Lung (tissue), 12 donors: ENCODE data around the gene DZIP1. TPM values are rescaled to one million over a fixed set of nuclear protein-coding genes. Genes with fewer than 3 reads are reported as not detected.

Source experiments
- ATAC-seq: fragments of 200-7000 bp; cut with Tn5 transposase; one replicate; pipeline ENCODE4 v1.9.1; 2020; ENCODE audit warnings: moderate number of reproducible peaks; ENCODE audit not compliant: insufficient read depth, low FRiP score
- DNase-seq, 3 donors: peaks; one replicate each; pipeline ENCODE4 v3.0.0-alpha.2; 2013 to 2017
- H3K27ac ChIP-seq, 2 donors: one replicate each; pipeline ENCODE4 v1.5.1; 2013; ENCODE audit warnings: mild to moderate bottlenecking in 2 of 2, moderate library complexity in 2 of 2, control low read depth in 1 of 2, inconsistent platforms in 1 of 2, low read depth in 1 of 2, low read length in 1 of 2
- H3K27me3 ChIP-seq, 3 donors: one replicate each; pipeline ENCODE4 v1.5.1; 2013; ENCODE audit warnings: low read length in 2 of 3; ENCODE audit not compliant: control insufficient read depth in 3 of 3, insufficient read depth in 3 of 3
- H3K36me3 ChIP-seq, 4 donors: one replicate each; pipeline ENCODE4 v1.5.1; 2013; ENCODE audit warnings: low read length in 4 of 4, mild to moderate bottlenecking in 1 of 4, moderate library complexity in 1 of 4; ENCODE audit not compliant: control insufficient read depth in 4 of 4, insufficient read depth in 4 of 4
- H3K4me1 ChIP-seq, 5 donors: one replicate each; pipeline ENCODE4 v1.5.1; 2013; ENCODE audit warnings: low read length in 5 of 5, mild to moderate bottlenecking in 2 of 5, moderate library complexity in 1 of 5; ENCODE audit not compliant: control insufficient read depth in 5 of 5, insufficient read depth in 5 of 5
- H3K4me3 ChIP-seq: one replicate; pipeline ENCODE4 v1.5.1; 2013; ENCODE audit warnings: mild to moderate bottlenecking, control low read depth, moderate library complexity
- H3K9ac ChIP-seq, 2 donors: one replicate each; pipeline ENCODE4 v1.5.1; 2013; ENCODE audit warnings: low read length in 2 of 2, control low read depth in 1 of 2; ENCODE audit not compliant: insufficient read depth in 1 of 2
- H3K9me3 ChIP-seq, 4 donors: one replicate each; pipeline ENCODE4 v1.5.1; 2013; ENCODE audit warnings: low read length in 3 of 4, mild to moderate bottlenecking in 1 of 4, moderate library complexity in 1 of 4; ENCODE audit not compliant: control insufficient read depth in 4 of 4, insufficient read depth in 3 of 4
- WGBS, 2 donors: extraction: QIAGEN DNeasy Blood & Tissue Kit; methylation state at CpG; one replicate each; pipeline ENCODE4 v1.1.7; 2013; 5-methylcytosine and 5-hydroxymethylcytosine counted together
- polyA plus RNA-seq, 2 donors: library from polyadenylated mRNA; stranded (reverse); fragments of 200-250 nt; gene quantifications; one replicate each; pipeline ENCODE4 v1.2.1, GENCODE V29; 2013
- total RNA-seq, 2 donors: library from RNA; depleted of rRNA in 1 of 2; stranded (reverse); fragments of >200 nt in 1 of 2; gene quantifications; one replicate each; pipeline ENCODE4 v1.2.1, GENCODE V29; 2014 to 2021
- TF ChIP-seq, protein P1 (sequence below): IDR thresholded peaks from 2 replicates; pipeline ENCODE4 v1.5.1; 2012; ENCODE audit warnings: mild to moderate bottlenecking; ENCODE audit errors: control extremely low read depth, extremely low read depth
- donor health status: control.
- donor health status: control.
- donor health status: Bipolar disorder and iron deficiency.
- donor health status: healthy.
- donor health status: DM: yes; HTN: yes; CAD: no.

DZIP1 gene
- total and polyA plus RNA-seq, 4 donors = 3.9 to 26.4 (median 7.7) TPM

DNA sequence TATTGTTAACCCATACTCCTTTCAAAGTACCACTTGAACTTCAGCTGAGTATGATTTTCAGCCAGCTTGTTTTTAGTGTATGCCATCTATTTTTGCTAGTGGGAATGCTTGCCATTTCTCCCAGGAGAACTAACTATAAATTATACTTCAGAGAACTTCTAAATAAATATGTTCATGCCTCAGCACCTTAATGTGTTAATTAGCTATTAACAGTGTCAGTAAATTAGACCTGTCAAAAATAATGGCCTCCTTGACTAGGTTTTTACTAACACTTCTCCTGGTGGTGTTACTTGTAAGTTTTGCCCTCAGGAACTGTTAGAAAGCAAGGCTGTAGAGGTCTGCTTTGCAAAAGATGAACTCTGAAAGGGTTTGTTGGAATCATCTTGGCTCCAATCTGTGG, 87.5 kb downstream of the DZIP1 start:
- H3K27ac ChIP-seq = no peak overlapping the region
- H3K9me3 ChIP-seq = peaks cover 0 to 6% (median 0%) of the 10 kb centered on the region in 4 donors
- peaks cover 0 to 10% (median 4%) of the 10 kb centered on the region in 5 donors for H3K4me1 ChIP-seq
- peaks cover 4 to 22% (median 12%) of the 10 kb centered on the region in 3 donors for H3K27me3 ChIP-seq
- H3K9ac ChIP-seq = no peak overlapping the region
- no peaks in the 10 kb centered on the region for H3K36me3 ChIP-seq
- DNase-seq = no peak
- no peak for ATAC-seq
- TF ChIP-seq, protein P1, sequence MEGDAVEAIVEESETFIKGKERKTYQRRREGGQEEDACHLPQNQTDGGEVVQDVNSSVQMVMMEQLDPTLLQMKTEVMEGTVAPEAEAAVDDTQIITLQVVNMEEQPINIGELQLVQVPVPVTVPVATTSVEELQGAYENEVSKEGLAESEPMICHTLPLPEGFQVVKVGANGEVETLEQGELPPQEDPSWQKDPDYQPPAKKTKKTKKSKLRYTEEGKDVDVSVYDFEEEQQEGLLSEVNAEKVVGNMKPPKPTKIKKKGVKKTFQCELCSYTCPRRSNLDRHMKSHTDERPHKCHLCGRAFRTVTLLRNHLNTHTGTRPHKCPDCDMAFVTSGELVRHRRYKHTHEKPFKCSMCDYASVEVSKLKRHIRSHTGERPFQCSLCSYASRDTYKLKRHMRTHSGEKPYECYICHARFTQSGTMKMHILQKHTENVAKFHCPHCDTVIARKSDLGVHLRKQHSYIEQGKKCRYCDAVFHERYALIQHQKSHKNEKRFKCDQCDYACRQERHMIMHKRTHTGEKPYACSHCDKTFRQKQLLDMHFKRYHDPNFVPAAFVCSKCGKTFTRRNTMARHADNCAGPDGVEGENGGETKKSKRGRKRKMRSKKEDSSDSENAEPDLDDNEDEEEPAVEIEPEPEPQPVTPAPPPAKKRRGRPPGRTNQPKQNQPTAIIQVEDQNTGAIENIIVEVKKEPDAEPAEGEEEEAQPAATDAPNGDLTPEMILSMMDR = no peak
- no peak overlapping the region for H3K4me3 ChIP-seq

DNA sequence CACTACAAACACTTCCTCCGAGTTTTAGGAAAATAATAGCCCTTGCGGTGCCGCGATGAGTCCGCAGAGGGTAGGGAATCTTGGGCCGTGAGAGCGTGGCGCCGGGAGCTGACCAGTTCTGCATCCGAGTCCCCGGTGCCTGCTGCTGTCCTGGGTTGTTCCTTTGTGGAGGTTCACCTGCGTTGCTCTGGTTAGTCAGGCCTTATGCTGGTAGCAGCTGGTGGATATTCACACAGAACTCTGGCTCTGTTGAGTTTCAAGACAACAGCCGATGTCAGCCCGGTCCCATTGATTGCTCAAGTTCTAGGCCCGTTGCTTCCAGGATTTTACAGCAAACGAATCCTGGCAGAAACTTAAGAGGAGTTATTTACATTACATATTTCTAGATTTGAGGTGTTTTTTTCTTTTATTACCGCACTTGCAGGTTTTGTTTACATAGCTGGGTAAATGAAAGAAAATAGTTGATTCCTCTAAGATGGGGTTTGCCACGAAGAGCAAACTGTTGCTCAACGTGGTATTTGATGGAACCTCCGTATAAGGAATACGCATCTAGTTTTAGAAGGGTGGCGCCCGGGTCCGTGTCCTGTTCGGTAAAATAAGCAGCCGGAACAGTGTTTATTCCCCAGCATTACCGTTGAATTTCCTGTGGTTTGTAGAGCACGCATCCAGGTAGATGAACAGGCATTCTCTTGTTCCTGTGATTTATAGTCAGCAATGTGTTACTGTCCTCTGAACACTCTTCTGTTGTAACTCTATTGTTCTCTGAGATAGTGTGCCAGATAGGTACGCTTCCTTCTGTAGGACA, 90.7 kb downstream of the DZIP1 start:
- Histone ChIP-seq H3K36me3 (no peaks in the 10 kb centered on the region), H3K27me3 (peaks cover 6 to 40% (median 25%) of the 10 kb centered on the region in 3 donors), H3K9ac (no peak overlapping the region), H3K4me3 (no peak overlapping the region), H3K9me3 (peaks cover 0 to 7% (median 0%) of the 10 kb centered on the region in 4 donors), H3K4me1 (peaks cover 0 to 10% (median 4%) of the 10 kb centered on the region in 5 donors), H3K27ac (no peak overlapping the region)
- WGBS, 2 donors = 10 to 21% methylated on average over 29 of the region's 29 CpGs
- TF ChIP-seq, protein P1 = no peak
- DNase-seq (peak; percentile 35 to 50 (median 43)), ATAC-seq (no peak)

DNA sequence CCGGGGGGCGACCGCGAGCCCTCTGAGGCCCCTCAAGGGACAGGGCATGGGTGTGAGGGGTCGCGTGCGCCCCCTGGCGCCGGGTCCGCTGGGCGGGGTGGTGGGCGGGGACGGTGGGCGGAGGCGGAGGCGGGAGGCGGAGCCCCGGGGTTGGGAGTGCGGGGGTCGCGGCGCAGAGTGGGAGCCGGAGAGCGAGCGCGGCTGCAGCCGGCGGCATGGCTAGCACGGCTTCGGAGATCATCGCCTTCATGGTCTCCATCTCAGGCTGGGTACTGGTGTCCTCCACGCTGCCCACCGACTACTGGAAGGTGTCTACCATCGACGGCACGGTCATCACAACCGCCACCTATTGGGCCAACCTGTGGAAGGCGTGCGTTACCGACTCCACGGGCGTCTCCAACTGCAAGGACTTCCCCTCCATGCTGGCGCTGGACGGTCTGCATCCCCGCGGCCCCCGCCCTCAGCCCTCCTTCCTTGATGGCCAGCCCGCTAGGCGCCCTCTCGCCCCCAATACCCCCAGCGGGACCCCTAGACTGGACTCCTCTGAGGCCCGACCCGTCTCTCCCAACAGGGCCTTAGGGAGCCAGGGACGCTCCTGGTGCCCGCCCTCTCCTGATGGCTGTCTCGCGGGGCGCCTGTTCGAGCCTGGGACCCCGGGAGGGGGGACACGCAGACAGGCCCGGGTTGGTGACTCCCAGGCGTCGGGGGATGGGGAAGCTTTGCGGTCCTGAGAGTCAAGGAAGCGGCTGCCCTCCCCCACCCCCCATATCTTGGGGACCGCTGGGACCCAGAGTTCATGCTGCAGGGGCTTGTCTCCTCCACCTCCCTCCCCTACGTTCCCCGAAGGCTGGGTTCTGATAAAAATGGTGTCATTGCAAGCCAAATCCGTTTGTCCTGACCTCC, 91.7 kb downstream of the DZIP1 start, which contains the start of gene CLDN10:
Gene CLDN10, plus strand, starts transcription at position 182 of the 903 bp plus-strand sequence. Its CDS starts 34 bp downstream, at position 216.
- ATAC-seq = no peak
- Histone ChIP-seq H3K27ac (no peak within 1 kb of the TSS), H3K4me1 (peaks cover 0 to 10% (median 4%) of the 10 kb centered on the region in 5 donors), H3K9ac (no peak within 1 kb of the TSS), H3K9me3 (peaks cover 0 to 7% (median 0%) of the 10 kb centered on the region in 4 donors), H3K4me3 (no peak within 1 kb of the TSS), H3K27me3 (peaks cover 6 to 36% (median 27%) of the 10 kb centered on the region in 3 donors), H3K36me3 (no peaks in the 10 kb centered on the region)
- DNase-seq = peak; percentile 42 to 76 (median 53)
- TF ChIP-seq, protein P1 = no peak
- 2 to 5% methylated on average over 54 to 70 of the region's 70 CpGs for WGBS, 2 donors
